Midbrain (tissue), 1 donor: Measurements from ENCODE around the gene ACTN1.
"Not testable (repeated sequence)": the region's sequence is repeated elsewhere in the genome, so short reads cannot be mapped to it uniquely, and the experiment has no call there.

Experiments used
- DNase-seq: peaks from one replicate; lab custom pipeline; 2025; lab: John Stamatoyannopoulos, UW

ACTN1 gene

GRCh38 chr14:68986926-68987652, 8.0 kb upstream of the ACTN1 start:
- no peak for DNase-seq

GRCh38 chr14:68986225-68986624, 7.1 kb upstream of the ACTN1 start:
- DNase-seq = no peak

DNA sequence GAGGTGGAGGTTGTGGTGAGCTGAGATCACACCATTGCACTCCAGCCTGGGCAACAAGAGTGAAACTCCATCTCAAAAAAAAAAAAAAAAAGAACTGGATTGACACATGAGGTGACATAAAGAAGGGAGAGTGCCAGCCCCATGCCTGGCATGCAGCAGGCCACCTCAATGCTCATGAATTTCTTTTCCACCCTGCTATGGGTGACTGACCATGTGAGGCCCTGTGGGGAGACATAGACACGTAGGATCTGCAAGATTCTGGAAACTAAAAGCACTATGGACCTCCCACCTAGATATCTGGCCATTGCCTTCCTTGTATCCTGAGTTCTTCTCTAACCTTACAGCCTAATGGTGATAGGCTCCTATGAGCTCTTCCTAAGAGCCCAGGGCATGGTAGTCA, 5.6 kb upstream of the ACTN1 start:
- DNase-seq = no peak

- DNase-seq = no peak
Measured at GRCh38 chr14:68983191-68983590, 4.1 kb upstream of the ACTN1 start.

GRCh38 chr14:68982581-68982980, 3.5 kb upstream of the ACTN1 start:
- DNase-seq = no peak

- no peak for DNase-seq
Measured at GRCh38 chr14:68981539-68981976, 2.5 kb upstream of the ACTN1 start.

DNA sequence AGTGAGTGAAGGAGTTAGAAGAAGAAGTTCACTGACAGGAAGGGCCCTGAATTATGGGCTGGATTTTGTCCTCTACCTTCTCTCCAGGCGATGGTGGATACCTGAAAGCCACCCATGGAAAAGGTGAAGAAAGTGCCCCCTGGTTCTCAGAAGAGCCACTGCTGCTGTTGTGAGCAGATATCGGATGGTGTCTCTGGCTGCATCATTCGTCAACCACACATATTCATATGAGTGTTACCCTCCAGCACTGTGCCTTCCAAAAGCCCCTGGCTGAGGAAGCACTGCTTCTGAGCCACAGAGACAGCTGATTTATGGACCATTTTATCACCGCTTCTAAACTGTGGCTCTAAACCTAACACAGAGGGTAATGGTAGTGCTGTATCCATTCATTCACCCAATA, 2.0 kb upstream of the ACTN1 start:
- no peak for DNase-seq

DNA sequence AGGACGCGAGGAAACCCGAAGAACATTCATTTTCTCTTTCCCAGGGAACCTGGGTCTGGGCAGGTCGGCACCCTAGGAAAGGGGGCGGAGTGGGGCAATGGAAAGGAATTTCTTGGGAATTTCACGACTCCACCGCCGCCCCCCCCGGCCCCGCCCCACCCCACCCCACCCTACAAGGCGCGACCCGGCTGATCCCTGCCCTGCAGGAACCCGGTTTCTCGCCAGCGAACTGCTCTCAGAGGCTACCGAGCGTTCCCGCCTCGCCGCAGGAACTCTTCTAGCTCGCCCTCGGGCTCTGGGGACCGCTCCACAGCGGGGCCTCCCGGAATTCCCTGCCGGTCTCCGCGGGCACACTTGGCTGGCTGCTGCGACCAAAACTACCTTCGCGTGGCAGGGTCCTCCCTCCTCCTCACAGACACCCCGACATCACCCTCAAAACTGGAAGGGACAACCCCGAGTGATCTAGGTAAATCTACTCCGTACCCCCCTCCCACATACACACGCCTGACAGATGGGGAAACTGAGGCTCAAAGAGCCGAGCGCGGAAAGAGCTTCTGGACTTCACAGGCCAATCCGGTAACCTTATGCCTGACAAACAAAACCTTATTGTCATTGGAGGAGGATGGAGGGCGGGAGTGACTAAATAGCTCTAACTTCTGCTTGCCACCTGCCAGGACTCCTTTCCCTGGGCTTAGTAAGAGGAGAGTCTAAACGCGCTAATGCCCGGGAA, 785 bp upstream of the ACTN1 start:
- DNase-seq = peak; percentile 2

- DNase-seq = no peak
Measured at GRCh38 chr14:68978172-68978911, 760 bp downstream of the ACTN1 start.

DNA sequence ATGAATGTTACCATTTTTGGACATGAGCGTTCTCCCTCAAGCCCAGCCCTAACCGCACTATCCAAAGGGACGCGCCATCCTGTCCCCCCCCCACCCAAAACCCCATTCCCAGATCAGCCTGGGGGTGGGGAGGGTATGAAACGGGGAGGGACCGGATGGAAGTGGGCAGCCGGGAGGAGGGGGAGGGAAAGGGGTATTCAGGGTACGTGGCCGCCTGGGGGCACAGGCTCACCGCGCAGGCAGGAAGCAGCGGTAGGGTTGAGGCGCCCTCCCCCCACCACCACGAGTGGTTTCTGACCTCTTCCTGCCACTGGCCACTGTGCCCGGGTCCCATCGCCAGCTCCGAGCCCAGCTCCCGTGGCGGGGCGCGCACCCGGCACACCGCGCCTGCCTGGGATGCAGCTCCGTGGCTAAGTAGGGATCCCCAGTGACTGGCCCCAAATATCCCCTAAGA, 1.4 kb downstream of the ACTN1 start:
- no peak for DNase-seq

GRCh38 chr14:68977180-68977717, 1.9 kb downstream of the ACTN1 start:
- no peak for DNase-seq

- peak; percentile 6 for DNase-seq
Measured at GRCh38 chr14:68976160-68977067, 2.7 kb downstream of the ACTN1 start.

GRCh38 chr14:68975667-68976066, 3.4 kb downstream of the ACTN1 start:
- DNase-seq = no peak

DNA sequence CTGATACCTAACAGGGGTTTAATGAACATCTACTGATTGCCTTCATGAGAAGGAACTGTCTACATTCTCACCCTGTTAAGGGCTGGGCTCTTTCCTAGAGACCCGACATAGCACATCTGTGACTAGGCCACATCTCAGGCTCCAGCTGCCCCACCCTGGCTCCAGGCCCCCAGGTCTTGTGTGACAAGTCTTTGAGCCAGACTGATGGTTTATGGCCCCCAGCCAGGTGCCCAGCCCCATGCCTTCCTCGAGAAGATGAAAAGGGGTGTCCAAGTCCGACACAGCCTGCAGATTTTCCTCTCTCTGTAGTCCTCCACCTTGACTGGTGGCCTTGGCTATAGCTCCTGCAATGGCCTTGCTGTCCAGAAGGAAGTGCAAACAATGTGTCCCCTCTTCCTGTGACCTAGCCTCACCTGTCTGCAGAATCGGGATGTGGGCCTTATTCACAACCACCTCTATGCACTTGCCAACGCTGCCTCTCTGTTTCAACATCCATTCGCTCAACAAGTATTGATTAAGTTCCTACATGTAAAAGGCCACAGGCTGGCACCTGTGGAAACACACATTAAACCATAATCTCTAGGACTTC, 4.2 kb downstream of the ACTN1 start:
- DNase-seq = no peak

DNA sequence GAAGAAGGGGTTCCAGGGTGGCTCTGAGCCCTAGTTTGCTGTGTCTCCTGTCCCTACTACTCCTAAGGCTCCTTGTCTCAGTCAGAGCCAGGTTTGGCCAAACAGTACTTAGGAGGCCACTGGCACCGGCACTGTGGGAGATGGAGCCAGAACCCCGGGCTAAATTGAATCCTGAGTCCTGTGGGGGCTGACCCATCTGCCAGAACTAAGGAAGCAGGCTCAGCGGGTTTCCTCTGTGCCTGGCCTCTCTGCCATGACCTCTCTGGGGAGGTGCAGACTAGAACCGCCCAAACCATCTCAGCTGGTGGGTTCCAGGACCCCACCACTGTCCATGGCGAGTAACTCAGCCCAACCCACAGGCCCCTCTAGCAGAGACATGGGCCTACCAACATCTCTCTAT, 5.5 kb downstream of the ACTN1 start:
- no peak for DNase-seq

DNA sequence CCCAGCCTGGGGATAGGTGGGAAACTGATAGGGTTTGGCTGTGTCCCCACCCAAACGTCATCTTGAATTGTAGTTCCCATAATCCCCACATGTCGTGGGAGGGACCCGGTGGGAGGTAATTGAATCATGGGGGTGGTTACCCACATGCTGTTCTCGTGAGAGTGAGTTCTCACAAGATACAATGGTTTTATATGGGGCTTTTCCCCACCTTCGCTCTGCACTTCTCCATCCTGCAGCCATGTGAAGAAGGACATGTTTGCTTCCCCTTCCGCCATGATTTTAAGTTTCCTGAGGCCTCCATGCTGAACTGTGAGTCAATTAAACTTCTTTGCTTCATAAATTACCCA, 5.9 kb downstream of the ACTN1 start:
- DNase-seq = not testable (repeated sequence)

DNA sequence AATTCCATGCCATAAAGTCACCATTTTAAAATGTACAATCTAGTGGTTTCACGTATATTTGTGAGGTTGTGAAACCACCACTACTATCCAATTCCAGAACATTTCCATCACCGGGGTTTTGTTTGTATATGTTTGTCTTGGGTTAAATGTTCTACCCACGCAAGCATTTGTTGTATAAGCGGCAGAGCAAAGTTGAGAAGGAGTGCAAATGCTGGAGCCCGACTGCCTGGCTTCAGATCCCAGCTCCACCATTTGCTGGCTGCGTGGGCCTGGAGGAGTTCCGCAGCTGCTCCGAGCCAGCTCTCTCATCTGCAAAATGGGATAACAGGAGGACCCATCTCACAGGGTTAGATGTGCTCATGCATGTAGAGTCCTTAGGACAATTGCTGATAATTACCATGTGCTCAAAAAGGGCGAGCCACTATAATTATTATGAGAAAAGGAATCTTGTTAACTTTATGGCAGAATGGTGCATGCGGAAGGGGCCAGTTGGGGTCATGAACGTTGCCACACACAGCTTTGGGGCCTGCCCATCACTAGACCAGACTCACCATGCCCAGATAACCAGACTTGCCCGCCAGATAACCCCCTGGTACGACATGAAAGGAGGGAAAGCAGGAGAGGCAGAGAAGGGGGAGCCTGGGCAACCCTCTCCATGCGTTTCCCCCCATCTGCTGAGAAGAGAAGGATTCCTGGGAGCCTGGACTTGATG, 6.4 kb downstream of the ACTN1 start:
- DNase-seq = no peak

- no peak for DNase-seq
Measured at GRCh38 chr14:68971411-68972035, 7.6 kb downstream of the ACTN1 start.

DNA sequence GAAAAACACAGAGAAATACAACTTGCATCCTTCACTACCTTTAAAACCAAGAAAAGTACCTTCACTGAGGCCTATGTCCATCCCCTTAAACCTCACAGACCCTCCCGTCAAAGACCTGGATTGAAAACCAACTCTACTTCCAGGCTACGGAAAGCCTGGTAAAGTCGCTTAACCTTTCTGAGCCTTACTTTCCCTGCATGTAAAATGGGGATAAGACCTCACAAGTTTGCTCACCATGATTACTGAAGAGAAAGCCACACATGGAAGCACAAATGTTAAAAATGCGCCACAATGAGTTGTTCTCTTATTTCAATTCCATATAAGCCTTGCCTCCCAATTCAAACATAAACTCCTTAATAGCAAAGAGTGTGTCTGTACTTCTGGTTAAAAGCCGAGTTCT, 8.4 kb downstream of the ACTN1 start:
- no peak for DNase-seq

DNA sequence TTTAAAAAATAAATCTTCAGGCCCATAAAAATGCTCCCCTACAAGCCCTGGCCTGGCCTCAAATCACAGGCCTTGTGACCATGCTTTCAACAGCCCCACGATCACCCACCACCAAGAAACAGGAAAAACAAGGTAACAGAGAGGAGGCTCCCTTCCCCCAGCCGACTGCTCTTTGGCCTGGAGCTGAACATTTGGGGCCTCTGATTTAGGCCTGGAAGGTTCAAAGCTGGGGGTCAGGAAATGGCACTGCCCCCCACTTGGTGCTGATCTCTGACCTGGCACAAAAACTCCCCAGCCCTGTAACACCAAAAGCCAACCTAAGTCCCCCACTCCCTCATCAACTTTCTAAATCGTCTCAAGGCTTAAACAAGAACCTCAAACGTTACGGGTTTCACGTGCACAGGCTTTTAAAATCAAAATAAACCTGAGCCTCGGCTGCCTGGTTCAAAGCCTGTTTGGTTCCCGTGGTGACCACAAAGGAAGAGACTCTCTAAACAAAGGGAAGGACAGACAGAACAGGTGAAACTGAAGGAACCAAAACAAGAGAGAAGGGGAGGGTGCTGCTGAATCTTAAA, 9.0 kb downstream of the ACTN1 start:
- DNase-seq = no peak
